Vagina (tissue), 2 donors: ENCODE measurements around the gene KNSTRN. TPM values are rescaled to one million over a fixed set of nuclear protein-coding genes. Genes with fewer than 3 reads are reported as not detected.

Experiments used
- DNase-seq, 2 donors: peaks; one replicate each; pipeline ENCODE4 v3.0.0-alpha.2; 2017; ENCODE audit errors: extremely low spot score in 2 of 2
- H3K27ac ChIP-seq: fragments of 200-600 bp; sonication (generic); one replicate; pipeline ENCODE4 v1.5.1; 2019
- H3K27me3 ChIP-seq: fragments of 200-600 bp; sonication (generic); one replicate; pipeline ENCODE4 v1.5.1; 2019
- H3K36me3 ChIP-seq, 2 donors: fragments of 200-600 bp; sonication (generic); one replicate each; pipeline ENCODE4 v1.5.1; 2017 to 2019
- H3K4me1 ChIP-seq: fragments of 200-600 bp; sonication (generic); one replicate; pipeline ENCODE4 v1.5.1; 2019
- H3K4me3 ChIP-seq, 2 donors: fragments of 200-600 bp; sonication (generic); 1 replicate in 1 of 2; 2 replicates in 1 of 2; pipeline ENCODE4 v1.5.1; 2016 to 2019
- H3K9me3 ChIP-seq: fragments of 200-600 bp; sonication (generic); one replicate; pipeline ENCODE4 v1.5.1; 2019
- POLR2A ChIP-seq, 2 donors: fragments of 450-650 bp; IDR thresholded peaks; one replicate each; pipeline ENCODE4 v1.6.1; 2017; ENCODE audit warnings: antibody characterized with exemption in 2 of 2, mild to moderate bottlenecking in 2 of 2, moderate library complexity in 2 of 2
- POLR2AphosphoS5 ChIP-seq, 2 donors: sonication (generic); formaldehyde crosslinking; IDR thresholded peaks; one replicate each; pipeline ENCODE4 v1.9.0; 2017; ENCODE audit warnings: antibody characterized with exemption in 2 of 2, mild to moderate bottlenecking in 2 of 2, low read depth in 1 of 2; ENCODE audit not compliant: insufficient read depth in 1 of 2
- intact Hi-C: fragments of 100-400 bp; cut with DNase I; formaldehyde crosslinking; loops from one replicate; pipeline ENCODE4 v1.15.1; 2023
- total RNA-seq: library from RNA; depleted of rRNA; stranded (reverse); fragments of >200 nt; gene quantifications from one replicate; pipeline ENCODE4 v1.2.3, GENCODE V29; 2016
- TF ChIP-seq, protein P1 (sequence below), 3 experiments: fragments of 450-650 bp in 2 of 3; fragments of 200-600 bp in 1 of 3; sonication (generic) in 1 of 3; IDR thresholded peaks; one replicate each; pipeline ENCODE4 v1.5.1; 2017 to 2019; ENCODE audit warnings: antibody characterized with exemption in 3 of 3, mild to moderate bottlenecking in 2 of 3, moderate library complexity in 2 of 3

Gene KNSTRN
- total RNA-seq, 1 donor from 2014 or later: 13.5 TPM

DNA sequence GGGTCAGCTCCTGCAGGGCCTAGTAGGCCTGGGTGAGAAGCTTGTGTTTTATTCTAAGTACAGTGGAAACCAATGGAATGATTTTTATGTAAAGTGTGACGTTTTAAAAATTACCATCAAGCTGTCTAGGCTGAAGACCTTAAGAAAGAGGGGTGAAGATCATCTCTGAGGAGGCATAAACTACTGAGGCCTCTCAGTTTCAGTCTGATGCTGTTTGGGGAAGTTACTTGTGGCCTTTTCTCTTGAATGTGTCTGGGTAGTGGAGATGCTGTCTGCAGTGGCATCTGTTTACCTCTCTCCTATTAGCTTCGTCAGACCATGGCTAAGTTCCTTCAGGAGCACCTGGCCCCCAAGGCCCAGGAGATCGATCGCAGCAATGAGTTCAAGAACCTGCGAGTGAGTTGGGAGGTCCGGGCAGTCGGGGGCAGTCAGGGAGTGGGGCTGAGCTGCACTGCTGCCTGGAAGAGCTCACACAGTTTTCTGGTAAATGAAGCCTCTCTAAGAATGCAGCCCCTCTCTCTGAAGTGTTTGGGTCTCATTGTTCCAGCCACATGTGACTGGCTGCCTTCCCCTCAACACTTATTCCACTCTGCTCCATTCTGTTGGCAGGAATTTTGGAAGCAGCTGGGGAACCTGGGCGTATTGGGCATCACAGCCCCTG lies 24.9 kb downstream of the KNSTRN start:
- no peaks in the 10 kb centered on the region for H3K27me3 ChIP-seq
- TF ChIP-seq, protein P1, sequence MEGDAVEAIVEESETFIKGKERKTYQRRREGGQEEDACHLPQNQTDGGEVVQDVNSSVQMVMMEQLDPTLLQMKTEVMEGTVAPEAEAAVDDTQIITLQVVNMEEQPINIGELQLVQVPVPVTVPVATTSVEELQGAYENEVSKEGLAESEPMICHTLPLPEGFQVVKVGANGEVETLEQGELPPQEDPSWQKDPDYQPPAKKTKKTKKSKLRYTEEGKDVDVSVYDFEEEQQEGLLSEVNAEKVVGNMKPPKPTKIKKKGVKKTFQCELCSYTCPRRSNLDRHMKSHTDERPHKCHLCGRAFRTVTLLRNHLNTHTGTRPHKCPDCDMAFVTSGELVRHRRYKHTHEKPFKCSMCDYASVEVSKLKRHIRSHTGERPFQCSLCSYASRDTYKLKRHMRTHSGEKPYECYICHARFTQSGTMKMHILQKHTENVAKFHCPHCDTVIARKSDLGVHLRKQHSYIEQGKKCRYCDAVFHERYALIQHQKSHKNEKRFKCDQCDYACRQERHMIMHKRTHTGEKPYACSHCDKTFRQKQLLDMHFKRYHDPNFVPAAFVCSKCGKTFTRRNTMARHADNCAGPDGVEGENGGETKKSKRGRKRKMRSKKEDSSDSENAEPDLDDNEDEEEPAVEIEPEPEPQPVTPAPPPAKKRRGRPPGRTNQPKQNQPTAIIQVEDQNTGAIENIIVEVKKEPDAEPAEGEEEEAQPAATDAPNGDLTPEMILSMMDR (IDR thresholded peaks at IDR 0.05): no peak
- no peak for TF ChIP-seq POLR2AphosphoS5 (IDR thresholded peaks at IDR 0.05; ENCODE audit: insufficient read depth in 1 of 2, low read depth in 1 of 2)
- TF ChIP-seq POLR2A (IDR thresholded peaks at IDR 0.05): no peak
- H3K27ac ChIP-seq: no peak overlapping the region
- peaks cover 29% of the 10 kb centered on the region for H3K4me1 ChIP-seq
- no peak overlapping the region for H3K4me3 ChIP-seq
- DNase-seq: no peak
- H3K9me3 ChIP-seq: no peaks in the 10 kb centered on the region
- peaks cover 0 to 21% of the 10 kb centered on the region in 2 donors for H3K36me3 ChIP-seq
- intact Hi-C loops: no loop called here

DNA sequence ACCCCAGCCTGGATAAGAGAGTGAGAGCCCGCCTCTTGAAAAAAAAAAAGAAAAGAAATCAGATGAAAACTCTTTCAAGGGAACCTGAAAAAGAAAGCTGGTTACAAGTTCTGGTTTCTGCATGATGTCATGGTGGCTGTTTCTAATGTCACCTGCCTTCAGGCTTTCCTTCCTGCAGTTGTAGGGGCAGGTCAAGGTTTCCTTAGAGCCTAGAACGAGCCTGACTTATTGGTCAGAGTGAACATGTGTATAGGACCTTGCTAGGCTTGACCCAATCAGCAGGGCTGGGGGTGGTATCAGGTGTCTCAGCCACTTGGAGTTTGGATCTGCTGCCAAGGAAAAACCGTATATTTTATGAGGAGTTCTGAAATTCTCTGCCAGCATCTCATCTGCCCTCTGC lies 26.8 kb downstream of the KNSTRN start:
- no peak for DNase-seq
- Histone ChIP-seq H3K4me1 (peaks cover 29% of the 10 kb centered on the region), H3K27ac (no peak overlapping the region), H3K9me3 (no peaks in the 10 kb centered on the region), H3K27me3 (no peaks in the 10 kb centered on the region), H3K36me3 (peaks cover 0 to 35% of the 10 kb centered on the region in 2 donors), H3K4me3 (no peak overlapping the region)
- no peak for TF ChIP-seq POLR2AphosphoS5 (IDR thresholded peaks at IDR 0.05; ENCODE audit: insufficient read depth in 1 of 2, low read depth in 1 of 2)
- TF ChIP-seq, protein P1 (IDR thresholded peaks at IDR 0.05): no peak
- TF ChIP-seq POLR2A (IDR thresholded peaks at IDR 0.05): no peak
- intact Hi-C loops: no loop called here

DNA sequence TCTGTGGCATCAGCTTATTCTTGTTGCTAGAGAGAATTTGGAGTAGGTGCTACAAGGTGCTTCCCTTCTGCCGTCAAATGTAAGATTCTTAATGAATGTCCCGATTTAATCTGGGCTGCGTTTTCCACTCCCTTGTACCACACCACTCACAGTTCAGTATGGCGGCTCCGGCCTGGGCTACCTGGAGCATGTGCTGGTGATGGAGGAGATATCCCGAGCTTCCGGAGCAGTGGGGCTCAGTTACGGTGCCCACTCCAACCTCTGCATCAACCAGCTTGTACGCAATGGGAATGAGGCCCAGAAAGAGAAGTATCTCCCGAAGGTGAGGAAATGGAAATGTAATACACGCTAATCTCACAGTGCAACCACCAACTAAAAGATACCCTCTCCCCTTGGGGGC lies 28.0 kb downstream of the KNSTRN start:
- Histone ChIP-seq H3K9me3 (no peaks in the 10 kb centered on the region), H3K36me3 (peaks cover 0 to 35% of the 10 kb centered on the region in 2 donors), H3K4me3 (no peak overlapping the region), H3K27me3 (no peaks in the 10 kb centered on the region), H3K4me1 (peaks cover 20% of the 10 kb centered on the region), H3K27ac (no peak overlapping the region)
- TF ChIP-seq, protein P1 (IDR thresholded peaks at IDR 0.05): no peak
- no peak for TF ChIP-seq POLR2A (IDR thresholded peaks at IDR 0.05)
- TF ChIP-seq POLR2AphosphoS5 (IDR thresholded peaks at IDR 0.05; ENCODE audit: insufficient read depth in 1 of 2, low read depth in 1 of 2): no peak
- no peak for DNase-seq
- intact Hi-C loops: no loop called here

DNA sequence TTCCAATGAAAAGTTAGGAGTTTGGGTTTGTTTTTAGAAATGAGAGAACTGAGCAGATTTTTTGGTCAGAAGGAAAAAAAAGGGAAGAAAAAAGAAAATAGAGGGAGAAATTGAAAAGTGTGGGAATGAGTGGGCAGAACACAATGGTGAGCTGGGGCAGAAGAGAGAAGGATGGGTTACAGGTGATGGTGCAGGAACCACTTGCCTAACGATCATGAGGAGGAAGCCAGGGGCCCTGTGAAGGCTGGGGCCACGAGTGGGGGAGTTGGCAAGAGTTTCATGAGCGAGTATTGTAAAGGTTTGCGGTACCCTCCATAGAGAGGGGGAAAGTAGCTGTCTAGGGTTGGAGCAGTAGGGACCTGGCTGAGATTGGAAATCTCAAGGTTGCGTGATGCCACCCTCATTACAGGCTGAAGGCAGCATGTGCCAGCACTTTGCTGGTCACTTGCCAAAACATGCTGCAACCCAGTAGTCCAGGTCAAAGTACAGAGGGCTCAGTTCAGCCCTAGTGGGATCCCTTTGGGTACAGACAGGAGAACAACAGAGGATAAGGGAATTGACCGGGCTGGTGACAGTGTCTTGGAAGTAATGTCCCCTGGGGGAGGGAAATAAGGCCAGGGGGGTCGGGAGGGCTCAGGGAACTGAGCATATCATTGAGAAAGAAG lies 29.7 kb downstream of the KNSTRN start:
- TF ChIP-seq, protein P1 (IDR thresholded peaks at IDR 0.05): no peak
- no peak for TF ChIP-seq POLR2A (IDR thresholded peaks at IDR 0.05)
- no peak for TF ChIP-seq POLR2AphosphoS5 (IDR thresholded peaks at IDR 0.05; ENCODE audit: insufficient read depth in 1 of 2, low read depth in 1 of 2)
- Histone ChIP-seq H3K36me3 (peaks cover 0 to 35% of the 10 kb centered on the region in 2 donors), H3K4me3 (no peak overlapping the region), H3K4me1 (peaks cover 6% of the 10 kb centered on the region), H3K27me3 (no peaks in the 10 kb centered on the region), H3K27ac (no peak overlapping the region), H3K9me3 (no peaks in the 10 kb centered on the region)
- DNase-seq: no peak
- intact Hi-C loops: no loop called here

DNA sequence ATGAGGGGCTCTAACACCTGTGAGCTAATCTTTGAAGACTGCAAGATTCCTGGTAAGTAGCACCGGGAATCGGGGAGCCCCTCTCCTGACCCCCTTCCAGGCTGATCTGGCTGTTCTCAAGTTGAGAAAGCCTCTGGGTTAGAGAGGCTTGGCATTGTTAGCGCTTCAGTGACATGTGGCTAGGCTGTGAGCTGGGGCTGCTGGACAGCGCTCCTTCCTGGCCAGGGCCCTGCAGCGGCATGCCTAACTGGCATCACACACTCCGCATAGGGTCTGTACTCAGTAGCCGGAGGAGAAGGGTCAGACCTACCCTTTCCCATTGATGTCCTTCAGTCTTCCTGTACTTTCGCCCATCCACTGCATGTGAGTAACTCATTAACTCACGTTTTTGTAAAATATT lies 30.5 kb downstream of the KNSTRN start:
- H3K4me3 ChIP-seq: no peak overlapping the region
- no peaks in the 10 kb centered on the region for H3K4me1 ChIP-seq
- peaks cover 0 to 35% of the 10 kb centered on the region in 2 donors for H3K36me3 ChIP-seq
- H3K27ac ChIP-seq: no peak overlapping the region
- no peaks in the 10 kb centered on the region for H3K27me3 ChIP-seq
- no peak for DNase-seq
- intact Hi-C loops: no loop called here
- H3K9me3 ChIP-seq: no peaks in the 10 kb centered on the region
- TF ChIP-seq POLR2A (IDR thresholded peaks at IDR 0.05) (no peak), POLR2AphosphoS5 (IDR thresholded peaks at IDR 0.05; ENCODE audit: insufficient read depth in 1 of 2, low read depth in 1 of 2) (no peak)
- TF ChIP-seq, protein P1 (IDR thresholded peaks at IDR 0.05): no peak
